NCI-H2107 treated with DMSO at 0.1 percent for 48 hours (cell line): ENCODE measurements around the gene SRRT.
"Not testable (repeated sequence)": the region's sequence is repeated elsewhere in the genome, so short reads cannot be mapped to it uniquely, and the experiment has no call there.

Experiments used
- DNase-seq: peaks from one replicate; lab custom pipeline; 2025; ENCODE audit not compliant: unreplicated experiment; lab: John Stamatoyannopoulos, UW

SRRT gene

GRCh38 chr7:100893910-100894721, 19.2 kb downstream of the SRRT start:
- DNase-seq, result no peak

- DNase-seq, result no peak
Measured at GRCh38 chr7:100894860-100895700, 20.2 kb downstream of the SRRT start.

GRCh38 chr7:100895701-100895955, 20.7 kb downstream of the SRRT start, which contains the start of gene ACHE:
ACHE (minus strand) TSS chr7:100895888; CDS start chr7:100894232, 1,656 bp downstream.
- no peak for DNase-seq

- DNase-seq, result no peak
Measured at GRCh38 chr7:100895956-100896731, 21.2 kb downstream of the SRRT start.

- no peak for DNase-seq
Measured at GRCh38 chr7:100896732-100897608, 22.1 kb downstream of the SRRT start.

GRCh38 chr7:100897772-100898454, 23.0 kb downstream of the SRRT start:
- no peak for DNase-seq

GRCh38 chr7:100899432-100899831, 24.5 kb downstream of the SRRT start:
- DNase-seq, result no peak

- no peak for DNase-seq
Measured at GRCh38 chr7:100900978-100901377, 26.1 kb downstream of the SRRT start.

- no peak for DNase-seq
Measured at GRCh38 chr7:100901921-100902332, 27.0 kb downstream of the SRRT start.

- no peak for DNase-seq
Measured at GRCh38 chr7:100902638-100903037, 27.7 kb downstream of the SRRT start.

GRCh38 chr7:100908512-100908911, 33.6 kb downstream of the SRRT start:
- no peak for DNase-seq

GRCh38 chr7:100910443-100910842, 35.5 kb downstream of the SRRT start:
- DNase-seq, result not testable (repeated sequence)

GRCh38 chr7:100911484-100911883, 36.6 kb downstream of the SRRT start:
- no peak for DNase-seq

- DNase-seq, result no peak
Measured at GRCh38 chr7:100914208-100914878, 39.4 kb downstream of the SRRT start.

GRCh38 chr7:100914879-100915447, 40.1 kb downstream of the SRRT start:
- no peak for DNase-seq

- not testable (repeated sequence) for DNase-seq
Measured at GRCh38 chr7:100919335-100919734, 44.4 kb downstream of the SRRT start.

GRCh38 chr7:100919779-100920437, 45.0 kb downstream of the SRRT start:
- not testable (repeated sequence) for DNase-seq

GRCh38 chr7:100921039-100921438, 46.1 kb downstream of the SRRT start:
- DNase-seq, result no peak
